ENCODE measurements around the gene KIR2DL1.

- TF ChIP-seq RAD21 (conservative IDR thresholded peaks at IDR 0.05) (no peak), CTCF (IDR thresholded peaks at IDR 0.05; ENCODE audit: poor library complexity, severe bottlenecking) (no peak), EZH2 (IDR thresholded peaks at IDR 0.05; ENCODE audit: borderline replicate concordance, insufficient read depth, low read length, poor library complexity, severe bottlenecking) (no peak), POLR2AphosphoS5 (IDR thresholded peaks at IDR 0.05) (no peak), MXI1 (conservative IDR thresholded peaks at IDR 0.05; ENCODE audit: poor library complexity, severe bottlenecking) (no peak), EP300 (conservative IDR thresholded peaks at IDR 0.05; ENCODE audit: poor library complexity, severe bottlenecking) (no peak), SMC3 (conservative IDR thresholded peaks at IDR 0.05; ENCODE audit: poor library complexity) (no peak), TAF1 (IDR thresholded peaks at IDR 0.05; ENCODE audit: low read depth) (no peak), REST (IDR thresholded peaks at IDR 0.05; ENCODE audit: borderline replicate concordance) (no peak)
These were observed 26.2 kb downstream of the KIR2DL1 start for GRCh38 chr19:54795758-54796157.

All from neural cell (in vitro differentiated cells).